SK-N-SH (cell line): Measurements from ENCODE around the gene SELENOV.

Experiments used
- CTCF ChIP-seq: fragments of 200-600 bp; sonication (generic); IDR thresholded peaks from 2 replicates; pipeline ENCODE4 v1.6.1; 2017; ENCODE audit warnings: antibody characterized with exemption, mild to moderate bottlenecking, moderate library complexity
- JUND ChIP-seq: IDR thresholded peaks from 2 replicates; pipeline ENCODE4 v1.4.0; 2012
- REST ChIP-seq: IDR thresholded peaks from 2 replicates; pipeline ENCODE4 v1.6.1; 2012; ENCODE audit warnings: mild to moderate bottlenecking, low read depth, low read length, moderate library complexity
- TF ChIP-seq, protein P1 (sequence below): fragments of 150-350 bp; IDR thresholded peaks from 2 replicates; pipeline ENCODE4 v1.6.1; 2017; ENCODE audit warnings: antibody characterized with exemption, low read length, low read depth, borderline replicate concordance

DNA sequence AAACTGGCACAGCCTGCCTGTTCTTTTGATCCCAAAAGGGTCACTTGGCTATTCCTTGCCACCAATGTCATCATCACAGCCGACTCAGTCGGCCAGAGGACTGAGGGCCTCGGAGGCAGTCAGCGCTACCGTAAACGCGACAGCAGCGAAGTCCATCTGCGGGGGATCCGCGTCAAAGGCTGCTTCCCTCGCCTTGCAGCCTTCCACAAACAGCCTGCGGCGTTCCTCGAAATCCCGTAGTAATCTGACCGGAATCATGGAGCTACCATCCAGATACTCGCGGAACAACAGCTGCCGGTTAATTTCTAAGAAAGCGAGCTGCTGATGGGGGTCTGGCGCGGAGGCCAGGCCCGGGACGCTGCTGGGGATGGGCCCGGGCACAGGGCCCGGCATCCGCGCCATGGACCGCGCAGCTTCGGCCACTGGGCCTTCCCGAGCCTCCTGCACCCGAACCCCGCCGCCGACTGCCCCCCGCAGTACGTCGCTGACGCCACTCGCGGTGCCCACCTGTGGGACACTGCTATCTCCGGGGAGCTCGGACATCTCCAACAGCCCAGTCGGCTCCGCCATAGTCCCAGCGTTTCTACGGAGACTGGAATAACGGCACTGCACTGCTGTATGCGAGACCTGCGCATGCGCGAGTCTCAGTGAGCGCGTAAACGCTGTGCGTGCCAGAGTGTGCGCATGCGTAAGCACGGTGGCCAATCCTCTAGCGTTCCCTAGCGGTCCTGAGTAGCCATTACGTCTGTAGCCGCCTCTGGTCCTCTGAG, 17.5 kb downstream of the SELENOV start, which contains the start of gene EID2B:
- TF ChIP-seq CTCF (peak; percentile 92), REST (0 out of 2 replicates have a peak, but pooled peaks have one; percentile 10), JUND (no peak)
- TF ChIP-seq, protein P1, sequence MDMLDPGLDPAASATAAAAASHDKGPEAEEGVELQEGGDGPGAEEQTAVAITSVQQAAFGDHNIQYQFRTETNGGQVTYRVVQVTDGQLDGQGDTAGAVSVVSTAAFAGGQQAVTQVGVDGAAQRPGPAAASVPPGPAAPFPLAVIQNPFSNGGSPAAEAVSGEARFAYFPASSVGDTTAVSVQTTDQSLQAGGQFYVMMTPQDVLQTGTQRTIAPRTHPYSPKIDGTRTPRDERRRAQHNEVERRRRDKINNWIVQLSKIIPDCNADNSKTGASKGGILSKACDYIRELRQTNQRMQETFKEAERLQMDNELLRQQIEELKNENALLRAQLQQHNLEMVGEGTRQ: no peak
